Measurements from ENCODE around the gene PPM1A.

- TF ChIP-seq POLR2A (IDR thresholded peaks at IDR 0.05; ENCODE audit: low read length): no peak
- no peak for TF ChIP-seq GATA1 (IDR thresholded peaks at IDR 0.05; ENCODE audit: low read depth, low read length)
Measured at GRCh38 chr14:60251877-60252276, 2.9 kb downstream of the PPM1A start.
